Measurements from ENCODE around the gene ZFC3H1.

GRCh38 chr12:71582925-71583324 is 80.7 kb downstream of the ZFC3H1 start:
- TF ChIP-seq POLR2AphosphoS5 (IDR thresholded peaks at IDR 0.05; ENCODE audit: borderline replicate concordance, low read depth, low read length) (no peak), EZH2 (IDR thresholded peaks at IDR 0.05) (no peak)
